ENCODE data around the gene CCT8.

Gene CCT8

DNA sequence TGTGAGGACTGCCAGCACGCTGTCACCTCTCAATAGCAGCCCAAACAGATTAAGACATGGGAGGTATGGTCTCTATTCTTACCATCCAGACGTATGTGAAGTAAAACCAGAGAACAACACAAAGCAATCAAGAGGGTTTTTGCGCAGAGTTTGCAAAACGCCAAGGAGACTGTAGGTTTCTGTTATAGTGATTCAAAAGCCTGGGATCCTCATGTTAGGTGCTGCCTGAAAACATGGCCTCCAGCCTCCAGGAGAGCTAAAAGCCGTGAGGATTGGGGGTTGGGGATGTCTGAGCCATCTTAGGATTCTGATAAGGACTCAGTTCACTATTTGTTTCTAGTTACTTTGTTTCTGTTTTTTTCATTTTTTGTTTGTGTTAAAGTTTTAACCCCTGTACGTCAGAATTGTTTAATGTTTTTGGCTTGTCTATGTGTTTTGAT, 4.2 kb upstream of the CCT8 start:
- peak; percentile 73 for DNase-seq

- peak; percentile 83 for DNase-seq
Observed at GRCh38 chr21:29076731-29077640, 3.5 kb upstream of the CCT8 start.

DNA sequence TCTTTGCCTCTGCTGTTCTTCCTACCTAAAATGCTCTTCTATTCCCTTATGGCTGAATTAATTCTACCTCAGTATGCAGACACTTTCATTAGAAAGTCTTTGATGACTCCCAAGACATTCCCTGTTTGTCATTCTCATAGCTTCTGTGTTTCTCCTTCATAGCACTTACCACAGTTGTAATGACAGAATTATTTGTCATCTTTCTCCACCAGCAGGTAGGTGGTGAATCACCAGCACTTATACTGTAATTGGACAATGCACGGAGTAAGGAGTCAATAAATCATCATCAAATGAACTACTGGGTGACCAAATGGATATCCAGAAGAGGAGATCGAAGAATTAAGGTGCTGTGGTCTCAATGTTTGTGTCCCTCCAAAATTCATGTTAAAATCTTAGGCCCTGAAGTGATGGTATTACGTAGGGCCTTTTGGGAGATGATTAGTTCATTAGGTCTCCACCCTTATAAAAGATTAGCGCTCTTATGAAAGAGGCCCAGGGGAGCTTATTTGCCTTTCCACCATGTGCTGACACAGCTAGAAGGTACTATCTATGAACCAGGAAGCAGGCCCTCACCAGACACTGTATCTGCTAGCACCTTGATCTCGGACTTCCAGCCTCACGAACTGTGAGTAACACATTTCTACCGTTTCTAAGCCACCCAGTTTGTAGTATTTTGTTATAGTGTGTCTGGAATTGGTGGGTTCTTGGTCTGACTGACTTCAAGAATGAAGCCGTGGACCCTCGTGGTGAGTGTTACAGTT, 2.4 kb upstream of the CCT8 start:
- no peak for DNase-seq

- DNase-seq, result no peak
Observed at GRCh38 chr21:29074783-29075182, 1.3 kb upstream of the CCT8 start.

DNA sequence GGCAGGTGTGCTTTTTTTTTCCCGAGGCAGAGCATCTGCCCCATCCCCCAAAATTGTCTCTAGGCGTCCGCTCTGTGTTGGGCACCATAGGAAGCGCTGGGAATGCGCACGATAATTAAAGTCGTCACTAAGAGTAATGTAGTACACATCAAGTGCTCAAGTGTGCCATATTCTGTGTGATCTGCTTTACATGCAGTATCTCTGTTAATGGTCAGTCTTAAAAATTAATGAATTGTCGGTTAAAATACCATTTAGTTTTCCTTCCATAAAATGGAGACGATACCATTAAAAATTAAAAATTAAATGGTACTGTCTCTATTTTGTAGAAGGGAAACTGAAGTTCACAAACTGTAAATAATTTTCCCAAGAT, 544 bp upstream of the CCT8 start:
- no peak for DNase-seq

DNA sequence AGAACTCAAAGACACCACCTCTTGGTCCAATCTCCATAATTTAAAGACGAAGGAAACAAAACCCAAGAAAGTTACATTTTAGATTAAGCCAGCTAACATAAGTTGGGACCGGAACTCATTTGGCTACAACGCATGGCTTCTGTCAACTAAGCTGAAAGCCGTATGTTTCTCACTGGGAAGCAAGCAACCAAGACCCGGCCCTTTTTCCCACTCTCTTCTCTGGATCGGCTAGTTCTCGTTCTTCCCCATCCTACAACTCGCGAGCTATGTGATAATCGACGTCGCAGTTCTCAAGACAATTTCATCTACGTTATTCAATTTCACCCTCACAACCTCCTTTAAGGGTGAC, 601 bp downstream of the CCT8 start:
- DNase-seq, result peak; percentile 25

- no peak for DNase-seq
Observed at GRCh38 chr21:29064850-29065481, 8.5 kb downstream of the CCT8 start.

DNA sequence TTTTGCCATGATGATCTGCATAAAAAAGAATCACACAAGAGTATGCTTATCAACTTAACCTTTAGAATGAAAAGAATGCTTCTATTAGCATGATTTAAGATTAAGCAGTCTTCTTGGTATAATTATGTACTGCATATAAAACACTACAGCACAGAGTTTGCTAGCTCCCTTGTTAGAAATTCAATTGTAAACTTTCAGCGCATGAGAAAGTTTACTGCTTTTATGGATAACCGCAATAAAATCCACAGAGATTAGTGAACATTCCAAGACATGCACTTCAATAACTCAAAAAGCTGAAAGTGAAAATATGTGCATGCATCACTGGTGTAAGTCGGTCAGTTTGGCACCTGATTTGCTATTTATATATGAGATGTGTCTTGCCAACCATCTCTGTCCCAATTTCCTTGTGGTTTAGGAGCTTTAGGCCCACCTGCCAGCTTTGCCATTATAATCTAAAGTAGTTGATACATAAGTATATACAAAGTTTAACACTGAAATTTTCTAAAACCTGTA, 16.9 kb downstream of the CCT8 start:
- no peak for DNase-seq

GRCh38 chr21:29056005-29056404, 17.4 kb downstream of the CCT8 start:
- no peak for DNase-seq

GRCh38 chr21:29055080-29055479, 18.4 kb downstream of the CCT8 start:
- no peak for DNase-seq

DNA sequence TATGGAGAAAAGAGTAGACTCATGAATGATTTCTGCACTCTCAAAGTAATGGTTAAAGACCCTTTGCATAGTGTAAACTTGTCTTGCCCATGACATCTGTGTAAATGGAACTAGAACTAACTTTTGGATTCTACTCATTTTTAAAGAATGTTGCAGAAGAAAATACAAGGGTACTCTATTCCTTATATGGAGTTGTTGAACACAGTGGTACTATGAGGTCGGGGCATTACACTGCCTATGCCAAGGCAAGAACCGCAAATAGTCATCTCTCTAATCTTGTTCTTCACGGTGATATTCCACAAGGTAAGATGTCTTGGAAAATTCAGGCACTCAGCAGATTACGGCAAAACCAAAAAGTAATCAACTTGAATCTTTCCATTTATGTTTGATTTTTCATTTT, 19.8 kb downstream of the CCT8 start:
- DNase-seq, result no peak

GRCh38 chr21:29053011-29053553, 20.4 kb downstream of the CCT8 start:
- DNase-seq, result peak; percentile 3

DNA sequence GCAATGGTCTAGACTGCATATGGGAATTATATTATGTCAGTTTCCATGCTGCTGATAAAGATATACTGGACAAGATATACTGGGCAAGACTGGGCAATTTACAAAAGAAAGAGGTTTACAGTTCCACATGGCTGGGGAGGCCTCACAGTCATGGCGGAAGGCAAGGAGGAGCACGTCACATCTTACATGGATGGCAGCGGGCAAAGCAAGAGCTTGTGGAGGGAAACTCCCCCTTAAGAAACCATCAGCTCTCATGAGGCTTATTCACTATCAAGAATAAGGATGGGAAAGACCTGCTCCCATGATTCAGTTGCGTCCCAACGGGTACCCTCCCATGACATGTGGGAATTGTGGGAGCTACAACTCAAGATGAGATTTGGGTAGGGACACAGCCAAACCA, 21.2 kb downstream of the CCT8 start:
- DNase-seq, result no peak

DNA sequence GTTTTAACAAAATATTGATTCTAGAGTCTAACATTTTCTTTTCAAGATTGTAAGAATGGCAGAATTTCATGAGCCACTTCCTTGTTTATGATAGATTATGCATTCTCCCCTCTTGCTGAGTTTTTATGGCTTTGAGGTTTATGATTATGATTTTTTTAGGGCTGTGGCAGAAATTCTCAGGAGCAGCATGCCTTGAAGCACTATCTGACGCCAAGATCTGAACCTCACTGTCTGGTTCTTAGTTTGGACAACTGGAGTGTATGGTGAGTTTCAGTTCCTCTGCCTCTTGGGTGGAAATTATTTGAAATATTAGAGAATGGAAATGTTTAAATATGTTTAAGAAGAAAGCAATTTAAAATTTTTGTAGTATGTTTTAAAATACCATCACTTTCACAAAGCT, 38.8 kb downstream of the CCT8 start:
- no peak for DNase-seq

DNA sequence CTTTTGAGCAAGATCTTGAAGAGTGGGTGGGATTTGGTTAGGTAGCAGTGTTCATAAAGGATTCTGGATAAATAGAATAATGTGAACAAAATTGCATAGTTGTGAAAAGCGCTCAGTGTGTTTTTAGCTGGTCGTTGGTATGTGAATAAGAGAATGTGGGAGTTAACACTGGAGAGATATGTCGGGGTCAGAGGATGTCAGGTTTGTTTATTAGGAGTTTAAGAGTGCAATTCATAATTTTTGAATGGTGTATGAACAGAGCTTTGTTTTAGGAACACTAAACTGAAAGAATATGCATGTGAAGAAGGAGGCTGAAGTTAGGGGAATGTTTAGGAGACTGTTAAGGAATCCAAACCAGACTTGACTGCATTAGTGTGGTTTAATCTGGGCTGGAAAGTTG, 39.6 kb downstream of the CCT8 start:
- DNase-seq, result no peak

GRCh38 chr21:29033301-29033700, 40.1 kb downstream of the CCT8 start:
- no peak for DNase-seq

- DNase-seq, result no peak
Observed at GRCh38 chr21:29030909-29031308, 42.5 kb downstream of the CCT8 start.

DNA sequence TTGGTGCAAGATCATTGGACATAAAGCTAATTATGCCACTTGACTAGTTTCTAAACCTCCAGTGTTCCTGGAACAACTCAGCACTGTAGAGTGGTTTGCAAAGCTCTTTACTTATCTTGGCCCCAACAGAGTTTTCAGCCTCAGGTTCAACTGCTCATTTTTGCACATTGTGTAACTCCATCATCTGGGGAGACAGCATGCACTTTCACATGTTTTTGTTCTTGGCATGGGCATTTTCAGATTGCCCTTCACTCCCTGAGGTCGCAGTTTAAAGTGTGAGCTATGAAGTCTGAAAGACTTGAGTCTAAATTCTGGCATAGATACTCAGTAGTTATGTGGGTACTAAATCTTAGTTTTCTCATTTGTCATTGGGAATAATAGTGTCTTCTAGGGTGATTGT, 43.9 kb downstream of the CCT8 start:
- no peak for DNase-seq

GRCh38 chr21:29025328-29025713, 48.1 kb downstream of the CCT8 start:
- DNase-seq, result no peak

DNA sequence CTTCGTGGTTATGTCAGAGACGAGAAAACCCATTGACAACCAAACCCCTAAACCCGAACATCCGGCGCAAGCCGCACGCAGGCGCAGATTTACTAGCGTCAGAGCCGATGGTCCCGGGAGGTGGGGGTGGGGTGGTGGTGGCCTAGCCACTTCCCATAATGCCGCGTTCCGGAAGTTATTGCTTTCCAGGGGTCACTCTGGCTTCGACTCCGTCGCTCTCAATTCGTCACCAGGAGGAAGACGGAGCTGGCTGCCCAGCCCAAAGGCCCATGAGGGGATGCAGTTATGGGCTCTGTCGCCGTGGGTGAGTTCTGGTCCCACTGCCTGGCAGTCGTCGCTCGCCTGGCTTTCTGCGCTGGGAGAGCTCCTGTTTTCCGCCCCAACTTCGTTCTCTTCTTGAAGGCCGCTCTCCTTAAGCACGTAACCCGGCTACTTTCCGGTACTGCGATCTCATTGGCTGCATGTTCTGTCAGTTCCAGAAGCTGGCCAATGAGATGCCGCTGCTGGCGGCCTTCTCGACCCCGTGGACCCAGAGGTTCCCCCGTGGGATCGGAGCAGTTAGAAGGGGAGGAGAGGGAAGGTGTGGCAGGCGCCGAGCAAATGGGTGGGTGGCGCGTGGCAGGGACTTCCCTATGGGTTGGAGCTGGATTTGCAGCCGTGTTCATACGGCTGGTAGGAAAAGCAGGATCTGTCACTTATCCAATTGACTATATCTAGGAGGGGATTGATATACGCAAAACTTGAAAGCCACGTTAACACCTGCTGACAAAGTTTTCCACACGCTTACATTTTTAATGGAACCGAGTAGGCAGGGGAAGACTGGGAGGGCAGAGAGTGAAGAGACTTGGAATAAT, 48.7 kb downstream of the CCT8 start, which contains the start of gene USP16:
Gene USP16, plus strand, starts transcription at position 195 of the 854 bp plus-strand sequence. CDS start 3,246 bp downstream, outside the sequence.
- peak; percentile 98 for DNase-seq

DNA sequence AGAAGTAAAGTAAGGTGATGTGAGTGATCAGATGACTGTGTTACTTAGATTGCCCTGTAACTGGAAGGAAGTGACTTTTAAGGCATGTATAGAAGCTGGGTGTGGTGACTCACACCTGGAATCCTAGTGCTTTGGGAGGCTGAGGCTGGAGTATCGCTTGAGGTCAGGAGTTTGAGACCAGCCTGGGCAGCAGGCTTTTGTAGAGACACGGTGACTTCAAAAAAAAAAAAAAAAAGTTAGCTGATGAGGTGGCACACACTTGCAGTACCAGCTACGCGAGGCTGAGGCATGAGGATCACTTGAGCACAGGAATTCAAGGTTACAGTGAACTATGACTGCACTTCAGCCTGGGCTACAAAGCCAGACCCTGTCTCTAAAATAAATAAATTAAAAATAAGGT, 51.3 kb downstream of the CCT8 start:
- DNase-seq, result no peak

DNA sequence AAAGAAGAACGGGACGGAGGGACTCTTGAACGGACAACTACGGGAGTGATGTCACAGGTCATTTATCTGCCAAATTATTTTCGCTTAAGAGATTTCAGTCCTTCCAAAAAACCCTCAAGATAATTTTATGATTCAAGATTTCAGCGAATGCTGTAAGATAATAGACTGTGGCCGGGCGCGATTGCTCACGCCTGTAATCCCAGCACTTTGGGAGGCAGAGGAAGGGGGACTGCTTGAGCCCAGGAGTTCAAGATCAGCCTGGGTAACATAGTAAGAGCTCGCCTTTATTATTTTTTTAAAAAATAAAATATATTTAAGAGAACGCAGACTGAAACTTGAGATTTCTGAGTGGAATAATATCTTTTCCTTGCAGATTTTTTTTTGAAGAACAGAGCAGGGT, 54.9 kb downstream of the CCT8 start:
- DNase-seq, result no peak

All from NCI-H2171 treated with DMSO at 0.1 percent for 48 hours (cell line).